ENCODE data around the gene PTPRA.

- TF ChIP-seq ATF3 (IDR thresholded peaks at IDR 0.05) (no peak), RXRA (IDR thresholded peaks at IDR 0.05) (no peak), CTCF (IDR thresholded peaks at IDR 0.05; ENCODE audit: low read depth, low read length, missing input control) (no peak), YY1 (IDR thresholded peaks at IDR 0.05) (no peak), JUND (IDR thresholded peaks at IDR 0.05) (no peak), REST (IDR thresholded peaks at IDR 0.05) (no peak), TAF1 (conservative IDR thresholded peaks at IDR 0.05) (no peak), MAX (IDR thresholded peaks at IDR 0.05) (no peak), HNF4G (IDR thresholded peaks at IDR 0.05) (no peak), RAD21 (IDR thresholded peaks at IDR 0.05) (no peak), SP1 (IDR thresholded peaks at IDR 0.05) (no peak), GABPA (IDR thresholded peaks at IDR 0.05 in 1 of 2, conservative IDR thresholded peaks at IDR 0.05 in 1 of 2) (no peak), ZBTB33 (IDR thresholded peaks at IDR 0.05) (no peak)
Observed at GRCh38 chr20:2871111-2871465, 2.2 kb upstream of the PTPRA start.
